Measurements from ENCODE around the gene STAC3. TPM values are rescaled to one million over a fixed set of nuclear protein-coding genes. Genes with fewer than 3 reads are reported as not detected.

Gene STAC3
- total RNA-seq, 1 donor from 2014 or later: 0.75 TPM

DNA sequence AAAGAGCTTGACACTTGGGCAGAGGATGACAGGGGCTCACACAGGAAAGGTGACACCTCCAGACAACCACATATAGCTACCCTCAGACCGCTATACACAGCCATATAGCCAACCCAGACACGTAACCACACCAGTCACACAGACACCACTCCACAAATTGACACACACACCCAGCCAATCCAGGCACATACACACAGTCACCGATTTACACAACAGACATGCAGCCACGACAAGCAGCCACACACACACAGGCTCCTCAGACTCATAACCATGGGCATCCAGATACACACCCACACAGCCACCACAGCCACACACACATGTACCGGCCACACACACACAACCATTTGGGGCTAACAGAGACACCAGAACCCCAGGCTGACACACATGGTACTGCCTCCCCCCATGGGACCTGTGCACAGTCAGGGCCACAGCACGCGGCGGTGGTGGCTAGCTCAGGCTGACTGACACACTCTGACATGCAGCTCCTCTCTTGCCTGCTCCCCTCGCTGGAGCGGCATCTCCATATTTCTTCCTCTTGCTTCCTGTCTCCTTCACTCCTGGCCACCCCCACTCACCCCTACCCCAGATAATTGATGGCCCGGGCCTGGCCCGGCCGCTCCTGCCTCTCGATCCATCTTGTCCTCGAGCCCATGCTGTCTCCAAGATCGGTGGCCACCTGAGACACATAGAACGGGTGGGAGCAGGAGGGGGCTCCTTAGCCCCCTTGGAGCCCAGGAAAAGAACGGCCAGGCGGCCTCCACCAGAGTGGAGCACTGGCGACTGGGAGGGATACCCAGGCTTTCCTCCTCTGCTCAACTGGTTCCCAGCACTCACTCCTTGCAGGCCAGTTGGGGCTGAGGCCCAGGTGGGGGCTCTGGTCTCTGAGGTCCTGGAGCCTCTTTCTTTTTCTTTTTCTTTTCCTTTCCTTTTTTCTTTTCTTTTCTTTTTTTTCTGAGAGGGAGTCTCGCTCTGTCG, 27.5 kb downstream of the STAC3 start:
- no peak overlapping the region for H2AFZ ChIP-seq (ENCODE audit: low read depth, low read length)
- peaks cover 73% of the 10 kb centered on the region for H3K27me3 Mint-ChIP-seq (ENCODE audit: low read depth, unreplicated experiment)
- H3K4me3 ChIP-seq (ENCODE audit: insufficient read depth, low read depth, low read length): no peak overlapping the region
- no peak overlapping the region for H3K4me2 ChIP-seq (ENCODE audit: low read length)
- FAIRE-seq (no peak), DNase-seq (ENCODE audit: low read depth) (no peak)
- H3K27me3 ChIP-seq (ENCODE audit: insufficient read depth, low read length): peaks cover 63% of the 10 kb centered on the region
- H3K36me3 ChIP-seq (ENCODE audit: insufficient read depth, low read length): no peaks in the 10 kb centered on the region
- H3K4me1 Mint-ChIP-seq (ENCODE audit: low read depth, unreplicated experiment): peaks cover 23% of the 10 kb centered on the region
- no peak overlapping the region for H3K27ac ChIP-seq (ENCODE audit: low read depth, low read length)
- H3K9me3 Mint-ChIP-seq (ENCODE audit: unreplicated experiment): peaks cover 4% of the 10 kb centered on the region
- no peaks in the 10 kb centered on the region for H3K79me2 ChIP-seq (ENCODE audit: insufficient read depth, low read length)
- peaks cover 8% of the 10 kb centered on the region for H3K36me3 Mint-ChIP-seq (ENCODE audit: low read depth, unreplicated experiment)
- TF ChIP-seq, protein P1, sequence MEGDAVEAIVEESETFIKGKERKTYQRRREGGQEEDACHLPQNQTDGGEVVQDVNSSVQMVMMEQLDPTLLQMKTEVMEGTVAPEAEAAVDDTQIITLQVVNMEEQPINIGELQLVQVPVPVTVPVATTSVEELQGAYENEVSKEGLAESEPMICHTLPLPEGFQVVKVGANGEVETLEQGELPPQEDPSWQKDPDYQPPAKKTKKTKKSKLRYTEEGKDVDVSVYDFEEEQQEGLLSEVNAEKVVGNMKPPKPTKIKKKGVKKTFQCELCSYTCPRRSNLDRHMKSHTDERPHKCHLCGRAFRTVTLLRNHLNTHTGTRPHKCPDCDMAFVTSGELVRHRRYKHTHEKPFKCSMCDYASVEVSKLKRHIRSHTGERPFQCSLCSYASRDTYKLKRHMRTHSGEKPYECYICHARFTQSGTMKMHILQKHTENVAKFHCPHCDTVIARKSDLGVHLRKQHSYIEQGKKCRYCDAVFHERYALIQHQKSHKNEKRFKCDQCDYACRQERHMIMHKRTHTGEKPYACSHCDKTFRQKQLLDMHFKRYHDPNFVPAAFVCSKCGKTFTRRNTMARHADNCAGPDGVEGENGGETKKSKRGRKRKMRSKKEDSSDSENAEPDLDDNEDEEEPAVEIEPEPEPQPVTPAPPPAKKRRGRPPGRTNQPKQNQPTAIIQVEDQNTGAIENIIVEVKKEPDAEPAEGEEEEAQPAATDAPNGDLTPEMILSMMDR (IDR thresholded peaks at IDR 0.05; ENCODE audit: insufficient read depth, low read depth, low read length): no peak
- no peak for TF ChIP-seq EZH2 (IDR thresholded peaks at IDR 0.05; ENCODE audit: insufficient read depth, low read length)
- H3K4me1 ChIP-seq (ENCODE audit: insufficient read depth, low read length): peaks cover 7% of the 10 kb centered on the region
- no peak overlapping the region for H3K9ac ChIP-seq (ENCODE audit: low read length)
- H4K20me1 ChIP-seq (ENCODE audit: insufficient read depth, low read length): peaks cover 23% of the 10 kb centered on the region
- H3K27ac Mint-ChIP-seq (ENCODE audit: unreplicated experiment): peak overlapping the region; percentile 9
- peak overlapping the region; percentile 45 for H3K4me3 Mint-ChIP-seq (ENCODE audit: unreplicated experiment)
- H3K9me3 ChIP-seq (ENCODE audit: insufficient read depth, low read depth, low read length): no peaks in the 10 kb centered on the region

DNA sequence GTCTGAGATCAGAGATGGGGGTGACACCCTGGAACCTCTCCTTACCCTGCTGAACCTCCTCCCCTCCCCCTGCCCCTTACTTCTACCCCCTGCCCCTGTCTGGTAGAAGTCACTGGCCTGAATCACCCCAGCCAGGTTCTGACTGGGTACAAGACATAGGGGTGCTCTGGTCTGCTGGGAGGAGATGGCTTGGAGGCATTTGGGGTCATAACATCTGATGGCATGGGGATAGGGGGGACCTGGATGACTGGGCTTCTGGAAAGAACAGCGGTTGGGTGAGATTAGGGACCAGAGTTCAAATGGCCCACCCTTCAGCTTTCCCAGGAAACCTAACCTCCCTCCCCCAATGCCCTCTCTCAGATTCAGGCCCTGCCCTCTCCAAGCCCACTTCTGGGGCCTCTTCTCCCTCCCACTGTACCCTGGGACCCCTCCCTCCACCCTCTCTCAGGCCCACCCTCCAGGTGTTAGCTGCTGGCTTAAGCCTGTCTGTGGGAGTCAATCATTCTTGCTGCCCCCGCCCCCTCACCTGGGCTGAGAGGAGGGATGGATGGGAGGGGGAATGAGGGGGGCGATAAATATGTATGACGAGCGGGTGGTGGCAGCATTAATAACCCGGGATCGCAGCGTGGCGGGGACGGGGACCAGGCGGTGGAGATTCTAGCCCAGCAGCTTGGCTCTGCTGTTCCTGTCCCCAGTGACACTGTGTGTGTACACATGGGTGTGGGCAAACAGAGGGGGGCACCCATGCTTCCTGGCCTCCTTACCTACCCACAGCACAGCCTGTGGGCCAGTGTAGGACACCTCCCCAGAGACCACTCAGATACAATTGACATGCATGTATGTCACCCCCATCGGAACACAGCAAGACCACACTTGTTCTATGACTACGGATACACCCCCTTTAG, 28.4 kb downstream of the STAC3 start:
- Histone ChIP-seq H3K27ac (ENCODE audit: low read depth, low read length) (no peak overlapping the region), H3K4me1 (ENCODE audit: insufficient read depth, low read length) (peaks cover 7% of the 10 kb centered on the region), H3K9me3 (ENCODE audit: insufficient read depth, low read depth, low read length) (peaks cover under 1% of the 10 kb centered on the region), H3K9ac (ENCODE audit: low read length) (no peak overlapping the region), H3K79me2 (ENCODE audit: insufficient read depth, low read length) (no peaks in the 10 kb centered on the region), H3K4me2 (ENCODE audit: low read length) (no peak overlapping the region), H4K20me1 (ENCODE audit: insufficient read depth, low read length) (peaks cover 32% of the 10 kb centered on the region), H3K36me3 (ENCODE audit: insufficient read depth, low read length) (no peaks in the 10 kb centered on the region), H3K27me3 (ENCODE audit: insufficient read depth, low read length) (peaks cover 70% of the 10 kb centered on the region), H3K4me3 (ENCODE audit: insufficient read depth, low read depth, low read length) (no peak overlapping the region), H2AFZ (ENCODE audit: low read depth, low read length) (no peak overlapping the region)
- Mint-ChIP-seq H3K27me3 (ENCODE audit: low read depth, unreplicated experiment) (peaks cover 81% of the 10 kb centered on the region), H3K9me3 (ENCODE audit: unreplicated experiment) (peaks cover 4% of the 10 kb centered on the region), H3K4me1 (ENCODE audit: low read depth, unreplicated experiment) (peaks cover 21% of the 10 kb centered on the region), H3K27ac (ENCODE audit: unreplicated experiment) (no peak overlapping the region), H3K36me3 (ENCODE audit: low read depth, unreplicated experiment) (peaks cover 8% of the 10 kb centered on the region), H3K4me3 (ENCODE audit: unreplicated experiment) (no peak overlapping the region)
- FAIRE-seq: no peak
- TF ChIP-seq, protein P1 (IDR thresholded peaks at IDR 0.05; ENCODE audit: insufficient read depth, low read depth, low read length): no peak
- TF ChIP-seq EZH2 (IDR thresholded peaks at IDR 0.05; ENCODE audit: insufficient read depth, low read length): no peak
- no peak for DNase-seq (ENCODE audit: low read depth)

Measured in astrocyte (in vitro differentiated cells and primary cell).